Gastroesophageal sphincter (tissue), 4 donors: ENCODE results near the gene SPATA31E1. TPM values are rescaled to one million over a fixed set of nuclear protein-coding genes. Genes with fewer than 3 reads are reported as not detected.

Experiments used
- ATAC-seq: fragments of 150-250 bp; one replicate; pipeline ENCODE4 v1.9.1; 2016; ENCODE audit warnings: mild to moderate bottlenecking, moderate library complexity
- H3K27ac ChIP-seq, 4 donors: fragments of 200-600 bp; sonication (generic) in 3 of 4; 1 replicate in 3 of 4; 2 replicates in 1 of 4; pipeline ENCODE4 v1.5.1; 2016 to 2019
- H3K27me3 ChIP-seq: fragments of 200-600 bp; sonication (generic); one replicate; pipeline ENCODE4 v1.5.1; 2019
- H3K36me3 ChIP-seq, 2 donors: fragments of 200-600 bp; sonication (generic); one replicate each; pipeline ENCODE4 v1.5.1; 2019; ENCODE audit warnings: control low read depth in 1 of 2
- H3K4me1 ChIP-seq, 3 donors: fragments of 200-600 bp; sonication (generic); 1 replicate in 2 of 3; 2 replicates in 1 of 3; pipeline ENCODE4 v1.5.1; 2016 to 2019; ENCODE audit warnings: control low read depth in 2 of 3
- H3K4me3 ChIP-seq, 2 donors: fragments of 200-600 bp; sonication (generic); one replicate each; pipeline ENCODE4 v1.5.1; 2019; ENCODE audit warnings: mild to moderate bottlenecking in 1 of 2, moderate library complexity in 1 of 2
- H3K9me3 ChIP-seq, 3 donors: fragments of 200-600 bp; sonication (generic); one replicate each; pipeline ENCODE4 v1.5.1; 2017 to 2019; ENCODE audit warnings: control low read depth in 2 of 3
- EP300 ChIP-seq: sonication (generic); formaldehyde crosslinking; IDR thresholded peaks from one replicate; pipeline ENCODE4 v1.6.1; 2017; ENCODE audit warnings: antibody characterized with exemption, mild to moderate bottlenecking
- POLR2A ChIP-seq, 2 donors: fragments of 450-650 bp; IDR thresholded peaks; one replicate each; pipeline ENCODE4 v1.6.1; 2017; ENCODE audit warnings: antibody characterized with exemption in 2 of 2, mild to moderate bottlenecking in 2 of 2, moderate library complexity in 1 of 2
- POLR2AphosphoS5 ChIP-seq: sonication (generic); formaldehyde crosslinking; IDR thresholded peaks from one replicate; pipeline ENCODE4 v1.6.1; 2017; ENCODE audit warnings: antibody characterized with exemption
- WGBS, 2 donors: methylation state at CpG; one replicate each; pipeline ENCODE4 v1.1.5; 2018; ENCODE audit warnings: low coverage in 1 of 2; 5-methylcytosine and 5-hydroxymethylcytosine counted together
- total RNA-seq, 4 donors: library from RNA; depleted of rRNA; stranded (reverse); fragments of >200 nt; gene quantifications; one replicate each; pipeline ENCODE4 v1.1.0, GENCODE V29; 2016
- TF ChIP-seq, protein P1 (sequence below), 4 experiments: fragments of 200-600 bp in 2 of 4; fragments of 450-650 bp in 2 of 4; sonication (generic) in 1 of 4; IDR thresholded peaks; one replicate each; pipeline ENCODE4 v1.5.1; 2017 to 2019; ENCODE audit warnings: antibody characterized with exemption in 4 of 4, mild to moderate bottlenecking in 2 of 4, moderate library complexity in 2 of 4

The SPATA31E1 gene
- total RNA-seq, 4 donors from 2014 or later = not detected

- Histone ChIP-seq H3K4me3 (no peak overlapping the region), H3K27ac (no peak overlapping the region), H3K36me3 (no peaks in the 10 kb centered on the region), H3K27me3 (no peaks in the 10 kb centered on the region), H3K9me3 (peaks cover 0 to 40% (median 0%) of the 10 kb centered on the region in 3 donors), H3K4me1 (no peaks in the 10 kb centered on the region)
- 60 to 100% methylated on average over 1 of the region's 29 CpGs for WGBS, 2 donors
- TF ChIP-seq, protein P1, sequence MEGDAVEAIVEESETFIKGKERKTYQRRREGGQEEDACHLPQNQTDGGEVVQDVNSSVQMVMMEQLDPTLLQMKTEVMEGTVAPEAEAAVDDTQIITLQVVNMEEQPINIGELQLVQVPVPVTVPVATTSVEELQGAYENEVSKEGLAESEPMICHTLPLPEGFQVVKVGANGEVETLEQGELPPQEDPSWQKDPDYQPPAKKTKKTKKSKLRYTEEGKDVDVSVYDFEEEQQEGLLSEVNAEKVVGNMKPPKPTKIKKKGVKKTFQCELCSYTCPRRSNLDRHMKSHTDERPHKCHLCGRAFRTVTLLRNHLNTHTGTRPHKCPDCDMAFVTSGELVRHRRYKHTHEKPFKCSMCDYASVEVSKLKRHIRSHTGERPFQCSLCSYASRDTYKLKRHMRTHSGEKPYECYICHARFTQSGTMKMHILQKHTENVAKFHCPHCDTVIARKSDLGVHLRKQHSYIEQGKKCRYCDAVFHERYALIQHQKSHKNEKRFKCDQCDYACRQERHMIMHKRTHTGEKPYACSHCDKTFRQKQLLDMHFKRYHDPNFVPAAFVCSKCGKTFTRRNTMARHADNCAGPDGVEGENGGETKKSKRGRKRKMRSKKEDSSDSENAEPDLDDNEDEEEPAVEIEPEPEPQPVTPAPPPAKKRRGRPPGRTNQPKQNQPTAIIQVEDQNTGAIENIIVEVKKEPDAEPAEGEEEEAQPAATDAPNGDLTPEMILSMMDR (IDR thresholded peaks at IDR 0.05) = no peak
- TF ChIP-seq EP300 = no peak
- no peak for TF ChIP-seq POLR2AphosphoS5
- TF ChIP-seq POLR2A (IDR thresholded peaks at IDR 0.05) = no peak
- ATAC-seq = no peak
Observed at GRCh38 chr9:87857141-87857947, 25.3 kb upstream of the SPATA31E1 start.

- H3K27me3 ChIP-seq = no peaks in the 10 kb centered on the region
- no peaks in the 10 kb centered on the region for H3K4me1 ChIP-seq
- no peak overlapping the region for H3K27ac ChIP-seq
- TF ChIP-seq EP300 (no peak), POLR2A (IDR thresholded peaks at IDR 0.05) (no peak), POLR2AphosphoS5 (no peak)
- TF ChIP-seq, protein P1 (IDR thresholded peaks at IDR 0.05) = no peak
- peaks cover 0 to 46% (median 0%) of the 10 kb centered on the region in 3 donors for H3K9me3 ChIP-seq
- H3K4me3 ChIP-seq = no peak overlapping the region
- ATAC-seq = no peak
- WGBS, 2 donors = no CpG with 5 or more reads among the region's 8 CpGs
- no peaks in the 10 kb centered on the region for H3K36me3 ChIP-seq
Observed at GRCh38 chr9:87857948-87858335, 24.7 kb upstream of the SPATA31E1 start.

- Histone ChIP-seq H3K4me1 (no peaks in the 10 kb centered on the region), H3K27ac (no peak overlapping the region), H3K36me3 (no peaks in the 10 kb centered on the region), H3K9me3 (peaks cover 0 to 48% (median 0%) of the 10 kb centered on the region in 3 donors), H3K27me3 (no peaks in the 10 kb centered on the region), H3K4me3 (no peak overlapping the region)
- 80 to 84% methylated on average over 19 to 26 of the region's 27 CpGs for WGBS, 2 donors
- ATAC-seq = no peak
- TF ChIP-seq POLR2A (IDR thresholded peaks at IDR 0.05) (no peak), EP300 (no peak), POLR2AphosphoS5 (no peak)
- TF ChIP-seq, protein P1 (IDR thresholded peaks at IDR 0.05) = no peak
Observed at GRCh38 chr9:87859137-87859536, 23.5 kb upstream of the SPATA31E1 start.

DNA sequence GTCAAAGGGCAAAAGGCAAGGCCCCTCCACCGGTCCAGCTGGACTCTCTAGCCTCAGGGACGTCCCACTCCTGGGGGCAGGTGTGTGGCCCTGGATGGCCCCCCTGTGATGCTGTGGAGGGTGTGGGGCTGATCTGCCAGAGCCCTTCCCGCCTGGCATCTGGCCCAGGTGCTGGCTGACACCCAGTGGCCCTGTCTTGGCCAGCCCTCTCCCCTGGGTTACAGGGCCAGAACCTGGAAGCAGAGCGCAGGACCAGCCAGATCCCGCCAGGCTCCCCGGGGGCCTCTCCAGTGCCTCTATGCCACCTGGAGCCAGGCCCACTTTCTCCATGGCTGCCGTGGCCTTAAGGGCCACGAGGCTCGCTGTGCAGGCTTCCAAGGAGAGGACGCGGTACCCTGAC is 22.9 kb upstream of the SPATA31E1 start:
- no peak overlapping the region for H3K27ac ChIP-seq
- TF ChIP-seq POLR2A (IDR thresholded peaks at IDR 0.05) (no peak), EP300 (no peak), POLR2AphosphoS5 (no peak)
- TF ChIP-seq, protein P1 (IDR thresholded peaks at IDR 0.05) = no peak
- no peaks in the 10 kb centered on the region for H3K36me3 ChIP-seq
- peaks cover 0 to 48% (median 0%) of the 10 kb centered on the region in 3 donors for H3K9me3 ChIP-seq
- no peak overlapping the region for H3K4me3 ChIP-seq
- H3K4me1 ChIP-seq = no peaks in the 10 kb centered on the region
- no peaks in the 10 kb centered on the region for H3K27me3 ChIP-seq
- 62% methylated on average over 3 of the region's 11 CpGs; no CpG with 5 or more reads in 1 of the 2 donors for WGBS, 2 donors
- ATAC-seq = no peak

DNA sequence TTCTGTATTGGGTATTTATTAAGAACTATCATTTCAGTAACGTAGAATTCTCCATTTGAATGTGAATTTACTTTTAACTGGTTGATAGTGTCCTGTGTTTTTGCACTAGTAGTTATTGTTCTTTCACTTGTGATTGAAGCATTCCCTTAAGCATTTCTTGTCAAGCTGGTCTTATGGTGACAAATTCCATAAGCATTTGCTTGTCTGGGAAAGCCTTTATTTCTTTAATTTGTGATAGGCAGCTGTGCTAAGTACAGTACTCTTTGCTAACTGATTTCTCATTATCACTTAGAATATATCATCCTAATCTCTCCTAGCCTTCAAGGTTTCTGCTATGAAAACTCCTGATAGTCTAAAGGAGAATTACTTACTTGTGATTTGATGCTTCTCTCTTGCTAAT is 21.3 kb upstream of the SPATA31E1 start:
- peaks cover 0 to 48% (median 0%) of the 10 kb centered on the region in 3 donors for H3K9me3 ChIP-seq
- H3K27me3 ChIP-seq = no peaks in the 10 kb centered on the region
- ATAC-seq = no peak
- no peaks in the 10 kb centered on the region for H3K4me1 ChIP-seq
- no peaks in the 10 kb centered on the region for H3K36me3 ChIP-seq
- TF ChIP-seq POLR2AphosphoS5 (no peak), POLR2A (IDR thresholded peaks at IDR 0.05) (no peak), EP300 (no peak)
- TF ChIP-seq, protein P1 (IDR thresholded peaks at IDR 0.05) = no peak
- H3K4me3 ChIP-seq = no peak overlapping the region
- WGBS, 2 donors = 75 to 93% methylated on average over 1 of the region's 1 CpG
- no peak overlapping the region for H3K27ac ChIP-seq
